GM23338 (cell line): ENCODE data around the gene DNAH10. TPM values are rescaled to one million over a fixed set of nuclear protein-coding genes. Genes with fewer than 3 reads are reported as not detected.

ENCODE experiments used
- ATAC-seq: fragments of 200-7000 bp; cut with Tn5 transposase; 3 replicates; pipeline ENCODE4 v1.9.1; 2020
- DNase-seq: peaks from one replicate; pipeline ENCODE4 v3.0.0-alpha.2; 2015; ENCODE audit warnings: low spot score
- H2AFZ ChIP-seq: fragments of 200-600 bp; sonication (generic); 2 replicates; pipeline ENCODE4 v1.8.0; 2016; ENCODE audit warnings: antibody characterized with exemption, mild to moderate bottlenecking, moderate library complexity
- H3F3A ChIP-seq: fragments of 200-600 bp; sonication (generic); replicated peaks from 2 replicates; pipeline ENCODE4 v1.8.0; 2017; ENCODE audit warnings: antibody characterized with exemption, mixed run types, low read depth
- H3K27ac ChIP-seq: fragments of 200-600 bp; sonication (generic); 2 replicates; pipeline ENCODE4 v1.6.1; 2016; ENCODE audit warnings: low read depth
- H3K27me3 ChIP-seq: fragments of 200-600 bp; sonication (generic); 2 replicates; pipeline ENCODE4 v1.8.0; 2016; ENCODE audit warnings: mild to moderate bottlenecking, mixed run types, moderate library complexity; ENCODE audit not compliant: insufficient read depth
- H3K36me3 ChIP-seq: fragments of 200-600 bp; sonication (generic); 2 replicates; pipeline ENCODE4 v1.8.0; 2016; ENCODE audit warnings: mild to moderate bottlenecking; ENCODE audit not compliant: insufficient read depth
- H3K4me1 ChIP-seq: fragments of 200-600 bp; sonication (generic); 2 replicates; pipeline ENCODE4 v1.8.0; 2016; ENCODE audit warnings: mild to moderate bottlenecking, moderate library complexity; ENCODE audit not compliant: insufficient read depth
- H3K4me2 ChIP-seq: fragments of 200-600 bp; sonication (generic); 2 replicates; pipeline ENCODE4 v1.7.1; 2017; ENCODE audit warnings: mixed run types
- H3K4me3 ChIP-seq: fragments of 200-600 bp; sonication (generic); 2 replicates; pipeline ENCODE4 v1.6.1; 2016; ENCODE audit warnings: mixed run types
- H3K79me2 ChIP-seq: fragments of 200-600 bp; sonication (generic); replicated peaks from 2 replicates; pipeline ENCODE4 v1.8.0; 2017; ENCODE audit warnings: mild to moderate bottlenecking; ENCODE audit not compliant: insufficient read depth
- H3K9me2 ChIP-seq: fragments of 200-600 bp; sonication (generic); 2 replicates; pipeline ENCODE4 v1.8.0; 2017; ENCODE audit not compliant: insufficient read depth
- H4K20me1 ChIP-seq: fragments of 200-600 bp; sonication (generic); replicated peaks from 2 replicates; pipeline ENCODE4 v1.8.0; 2017; ENCODE audit warnings: mild to moderate bottlenecking; ENCODE audit not compliant: insufficient read depth
- H3K27ac Mint-ChIP-seq: 2 replicates; pipeline ENCODE4 v1.8.0; 2020; ENCODE audit warnings: inconsistent platforms, mild to moderate bottlenecking, moderate library complexity, mixed read lengths
- H3K27me3 Mint-ChIP-seq: 3 replicates; pipeline ENCODE4 v1.8.0; 2022; ENCODE audit warnings: low read depth, mild to moderate bottlenecking, moderate library complexity, mixed read lengths, inconsistent platforms; ENCODE audit not compliant: insufficient read depth, poor library complexity
- H3K36me3 Mint-ChIP-seq: 3 replicates; pipeline ENCODE4 v1.8.0; 2021; ENCODE audit warnings: low read depth, mild to moderate bottlenecking, inconsistent platforms, moderate library complexity, mixed read lengths
- H3K4me1 Mint-ChIP-seq: 3 replicates; pipeline ENCODE4 v1.8.0; 2020; ENCODE audit warnings: mild to moderate bottlenecking, inconsistent platforms, mixed read lengths
- H3K4me3 Mint-ChIP-seq: 3 replicates; pipeline ENCODE4 v1.8.0; 2021; ENCODE audit warnings: moderate library complexity, mild to moderate bottlenecking, inconsistent platforms, mixed read lengths
- H3K9me3 Mint-ChIP-seq: 3 replicates; pipeline ENCODE4 v1.8.0; 2020; ENCODE audit warnings: moderate library complexity, mild to moderate bottlenecking, inconsistent platforms, mixed read lengths
- CTCF ChIP-seq, 2 experiments: fragments of 200-600 bp in 1 of 2; sonication (generic) in 1 of 2; conservative IDR thresholded peaks; 2 replicates each; pipeline versions ENCODE4 v1.5.1 to v1.6.1; 2016 to 2017; ENCODE audit warnings: antibody characterized with exemption in 2 of 2, low read depth in 2 of 2, mild to moderate bottlenecking in 2 of 2, moderate library complexity in 1 of 2
- EZH2 ChIP-seq: fragments of 200-600 bp; sonication (generic); IDR thresholded peaks from one replicate; pipeline ENCODE4 v1.8.0; 2017; ENCODE audit warnings: antibody characterized with exemption, mild to moderate bottlenecking, low read depth; ENCODE audit not compliant: unreplicated experiment
- STAT1 ChIP-seq: IDR thresholded peaks from one replicate; pipeline ENCODE4 v1.6.1; 2016; ENCODE audit warnings: antibody characterized with exemption; ENCODE audit not compliant: unreplicated experiment
- polyA plus RNA-seq: library from polyadenylated mRNA; unstranded; fragments of >200 nt; fragmentation: Nextera tagmentation; extraction: Ambion mirVana; gene quantifications from 2 replicates; pipeline ENCODE4 v1.2.1, GENCODE V29; 2016
- total RNA-seq: library from RNA; depleted of rRNA; stranded (reverse); fragments of >200 nt; shearing (Covaris generic); gene quantifications from 2 replicates; pipeline ENCODE4 v1.2.3, GENCODE V29; 2014
- TF ChIP-seq, protein P1 (sequence below): fragments of 250-450 bp; sonication (Bioruptor Pico); IDR thresholded peaks from 2 replicates; pipeline ENCODE4 v1.5.0; 2020; ENCODE audit warnings: mild to moderate bottlenecking, moderate library complexity
- TF ChIP-seq, protein P2 (sequence below): IDR thresholded peaks from 2 replicates; pipeline ENCODE4 v1.6.1; 2016; ENCODE audit warnings: antibody characterized with exemption
- TF ChIP-seq, protein P3 (sequence below): IDR thresholded peaks from one replicate; pipeline ENCODE4 v1.6.1; 2018; ENCODE audit warnings: antibody characterized with exemption; ENCODE audit not compliant: unreplicated experiment

DNAH10 gene
- total and polyA plus RNA-seq, 2 experiments from 2014 or later: 0.03 TPM

GRCh38 chr12:123834845-123835244 lies 72.7 kb downstream of the DNAH10 start (continued):
- TF ChIP-seq, protein P1, sequence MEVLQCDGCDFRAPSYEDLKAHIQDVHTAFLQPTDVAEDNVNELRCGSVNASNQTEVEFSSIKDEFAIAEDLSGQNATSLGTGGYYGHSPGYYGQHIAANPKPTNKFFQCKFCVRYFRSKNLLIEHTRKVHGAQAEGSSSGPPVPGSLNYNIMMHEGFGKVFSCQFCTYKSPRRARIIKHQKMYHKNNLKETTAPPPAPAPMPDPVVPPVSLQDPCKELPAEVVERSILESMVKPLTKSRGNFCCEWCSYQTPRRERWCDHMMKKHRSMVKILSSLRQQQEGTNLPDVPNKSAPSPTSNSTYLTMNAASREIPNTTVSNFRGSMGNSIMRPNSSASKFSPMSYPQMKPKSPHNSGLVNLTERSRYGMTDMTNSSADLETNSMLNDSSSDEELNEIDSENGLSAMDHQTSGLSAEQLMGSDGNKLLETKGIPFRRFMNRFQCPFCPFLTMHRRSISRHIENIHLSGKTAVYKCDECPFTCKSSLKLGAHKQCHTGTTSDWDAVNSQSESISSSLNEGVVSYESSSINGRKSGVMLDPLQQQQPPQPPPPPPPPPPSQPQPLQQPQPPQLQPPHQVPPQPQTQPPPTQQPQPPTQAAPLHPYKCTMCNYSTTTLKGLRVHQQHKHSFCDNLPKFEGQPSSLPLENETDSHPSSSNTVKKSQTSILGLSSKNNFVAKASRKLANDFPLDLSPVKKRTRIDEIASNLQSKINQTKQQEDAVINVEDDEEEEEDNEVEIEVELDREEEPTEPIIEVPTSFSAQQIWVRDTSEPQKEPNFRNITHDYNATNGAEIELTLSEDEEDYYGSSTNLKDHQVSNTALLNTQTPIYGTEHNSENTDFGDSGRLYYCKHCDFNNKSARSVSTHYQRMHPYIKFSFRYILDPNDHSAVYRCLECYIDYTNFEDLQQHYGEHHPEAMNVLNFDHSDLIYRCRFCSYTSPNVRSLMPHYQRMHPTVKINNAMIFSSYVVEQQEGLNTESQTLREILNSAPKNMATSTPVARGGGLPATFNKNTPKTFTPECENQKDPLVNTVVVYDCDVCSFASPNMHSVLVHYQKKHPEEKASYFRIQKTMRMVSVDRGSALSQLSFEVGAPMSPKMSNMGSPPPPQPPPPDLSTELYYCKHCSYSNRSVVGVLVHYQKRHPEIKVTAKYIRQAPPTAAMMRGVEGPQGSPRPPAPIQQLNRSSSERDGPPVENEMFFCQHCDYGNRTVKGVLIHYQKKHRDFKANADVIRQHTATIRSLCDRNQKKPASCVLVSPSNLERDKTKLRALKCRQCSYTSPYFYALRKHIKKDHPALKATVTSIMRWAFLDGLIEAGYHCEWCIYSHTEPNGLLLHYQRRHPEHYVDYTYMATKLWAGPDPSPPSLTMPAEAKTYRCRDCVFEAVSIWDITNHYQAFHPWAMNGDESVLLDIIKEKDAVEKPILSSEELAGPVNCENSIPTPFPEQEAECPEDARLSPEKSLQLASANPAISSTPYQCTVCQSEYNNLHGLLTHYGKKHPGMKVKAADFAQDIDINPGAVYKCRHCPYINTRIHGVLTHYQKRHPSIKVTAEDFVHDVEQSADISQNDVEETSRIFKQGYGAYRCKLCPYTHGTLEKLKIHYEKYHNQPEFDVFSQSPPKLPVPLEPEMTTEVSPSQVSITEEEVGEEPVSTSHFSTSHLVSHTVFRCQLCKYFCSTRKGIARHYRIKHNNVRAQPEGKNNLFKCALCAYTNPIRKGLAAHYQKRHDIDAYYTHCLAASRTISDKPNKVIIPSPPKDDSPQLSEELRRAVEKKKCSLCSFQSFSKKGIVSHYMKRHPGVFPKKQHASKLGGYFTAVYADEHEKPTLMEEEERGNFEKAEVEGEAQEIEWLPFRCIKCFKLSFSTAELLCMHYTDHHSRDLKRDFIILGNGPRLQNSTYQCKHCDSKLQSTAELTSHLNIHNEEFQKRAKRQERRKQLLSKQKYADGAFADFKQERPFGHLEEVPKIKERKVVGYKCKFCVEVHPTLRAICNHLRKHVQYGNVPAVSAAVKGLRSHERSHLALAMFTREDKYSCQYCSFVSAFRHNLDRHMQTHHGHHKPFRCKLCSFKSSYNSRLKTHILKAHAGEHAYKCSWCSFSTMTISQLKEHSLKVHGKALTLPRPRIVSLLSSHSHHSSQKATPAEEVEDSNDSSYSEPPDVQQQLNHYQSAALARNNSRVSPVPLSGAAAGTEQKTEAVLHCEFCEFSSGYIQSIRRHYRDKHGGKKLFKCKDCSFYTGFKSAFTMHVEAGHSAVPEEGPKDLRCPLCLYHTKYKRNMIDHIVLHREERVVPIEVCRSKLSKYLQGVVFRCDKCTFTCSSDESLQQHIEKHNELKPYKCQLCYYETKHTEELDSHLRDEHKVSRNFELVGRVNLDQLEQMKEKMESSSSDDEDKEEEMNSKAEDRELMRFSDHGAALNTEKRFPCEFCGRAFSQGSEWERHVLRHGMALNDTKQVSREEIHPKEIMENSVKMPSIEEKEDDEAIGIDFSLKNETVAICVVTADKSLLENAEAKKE (CRISPR knock-in tag): no peak
- TF ChIP-seq, protein P2, sequence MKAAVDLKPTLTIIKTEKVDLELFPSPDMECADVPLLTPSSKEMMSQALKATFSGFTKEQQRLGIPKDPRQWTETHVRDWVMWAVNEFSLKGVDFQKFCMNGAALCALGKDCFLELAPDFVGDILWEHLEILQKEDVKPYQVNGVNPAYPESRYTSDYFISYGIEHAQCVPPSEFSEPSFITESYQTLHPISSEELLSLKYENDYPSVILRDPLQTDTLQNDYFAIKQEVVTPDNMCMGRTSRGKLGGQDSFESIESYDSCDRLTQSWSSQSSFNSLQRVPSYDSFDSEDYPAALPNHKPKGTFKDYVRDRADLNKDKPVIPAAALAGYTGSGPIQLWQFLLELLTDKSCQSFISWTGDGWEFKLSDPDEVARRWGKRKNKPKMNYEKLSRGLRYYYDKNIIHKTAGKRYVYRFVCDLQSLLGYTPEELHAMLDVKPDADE: no peak
- no peak for TF ChIP-seq CTCF (conservative IDR thresholded peaks at IDR 0.05; ENCODE audit: low read depth in 2 of 2)
- no peak for TF ChIP-seq STAT1

DNA sequence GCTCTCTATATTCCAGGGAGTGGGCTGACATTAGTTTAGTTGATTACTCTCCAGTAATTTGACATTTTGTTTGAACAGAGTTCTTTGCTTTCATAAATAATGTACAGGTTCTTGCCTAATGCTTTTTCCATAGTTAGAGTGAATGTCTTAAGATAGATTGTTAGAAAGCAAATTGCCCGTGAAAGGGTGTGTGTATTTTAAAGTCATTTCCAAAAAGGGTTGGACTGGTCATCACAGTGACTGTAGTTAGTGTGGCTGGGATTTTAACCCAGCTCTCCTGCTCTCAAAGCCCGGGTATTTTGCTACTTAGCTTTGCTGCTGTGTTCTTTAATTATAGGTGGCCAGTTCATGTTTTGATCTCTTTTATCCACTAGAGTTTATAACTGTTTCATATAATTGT lies 74.2 kb downstream of the DNAH10 start:
- TF ChIP-seq, protein P2: no peak
- TF ChIP-seq, protein P3, sequence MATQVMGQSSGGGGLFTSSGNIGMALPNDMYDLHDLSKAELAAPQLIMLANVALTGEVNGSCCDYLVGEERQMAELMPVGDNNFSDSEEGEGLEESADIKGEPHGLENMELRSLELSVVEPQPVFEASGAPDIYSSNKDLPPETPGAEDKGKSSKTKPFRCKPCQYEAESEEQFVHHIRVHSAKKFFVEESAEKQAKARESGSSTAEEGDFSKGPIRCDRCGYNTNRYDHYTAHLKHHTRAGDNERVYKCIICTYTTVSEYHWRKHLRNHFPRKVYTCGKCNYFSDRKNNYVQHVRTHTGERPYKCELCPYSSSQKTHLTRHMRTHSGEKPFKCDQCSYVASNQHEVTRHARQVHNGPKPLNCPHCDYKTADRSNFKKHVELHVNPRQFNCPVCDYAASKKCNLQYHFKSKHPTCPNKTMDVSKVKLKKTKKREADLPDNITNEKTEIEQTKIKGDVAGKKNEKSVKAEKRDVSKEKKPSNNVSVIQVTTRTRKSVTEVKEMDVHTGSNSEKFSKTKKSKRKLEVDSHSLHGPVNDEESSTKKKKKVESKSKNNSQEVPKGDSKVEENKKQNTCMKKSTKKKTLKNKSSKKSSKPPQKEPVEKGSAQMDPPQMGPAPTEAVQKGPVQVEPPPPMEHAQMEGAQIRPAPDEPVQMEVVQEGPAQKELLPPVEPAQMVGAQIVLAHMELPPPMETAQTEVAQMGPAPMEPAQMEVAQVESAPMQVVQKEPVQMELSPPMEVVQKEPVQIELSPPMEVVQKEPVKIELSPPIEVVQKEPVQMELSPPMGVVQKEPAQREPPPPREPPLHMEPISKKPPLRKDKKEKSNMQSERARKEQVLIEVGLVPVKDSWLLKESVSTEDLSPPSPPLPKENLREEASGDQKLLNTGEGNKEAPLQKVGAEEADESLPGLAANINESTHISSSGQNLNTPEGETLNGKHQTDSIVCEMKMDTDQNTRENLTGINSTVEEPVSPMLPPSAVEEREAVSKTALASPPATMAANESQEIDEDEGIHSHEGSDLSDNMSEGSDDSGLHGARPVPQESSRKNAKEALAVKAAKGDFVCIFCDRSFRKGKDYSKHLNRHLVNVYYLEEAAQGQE: no peak
- no peak for TF ChIP-seq EZH2
- DNase-seq (no peak), ATAC-seq (no peak)
- no peak overlapping the region for H2AFZ ChIP-seq
- H3F3A ChIP-seq: no peaks in the 10 kb centered on the region
- H3K4me1 Mint-ChIP-seq: no peaks in the 10 kb centered on the region
- no peaks in the 10 kb centered on the region for H3K36me3 Mint-ChIP-seq
- no peaks in the 10 kb centered on the region for H3K27me3 ChIP-seq
- no peaks in the 10 kb centered on the region for H3K79me2 ChIP-seq
- H3K4me3 Mint-ChIP-seq: no peak overlapping the region
- H3K9me3 Mint-ChIP-seq: peaks cover 21% of the 10 kb centered on the region
- H3K27me3 Mint-ChIP-seq: peaks cover 10% of the 10 kb centered on the region
- H3K4me3 ChIP-seq: no peak overlapping the region
- no peaks in the 10 kb centered on the region for H3K9me2 ChIP-seq
- no peaks in the 10 kb centered on the region for H3K36me3 ChIP-seq
- no peaks in the 10 kb centered on the region for H3K4me1 ChIP-seq
- H3K27ac Mint-ChIP-seq: no peak overlapping the region
- no peaks in the 10 kb centered on the region for H4K20me1 ChIP-seq
- no peak overlapping the region for H3K4me2 ChIP-seq
- H3K27ac ChIP-seq: no peak overlapping the region
